8988T (cell line): Measurements from ENCODE around the gene HCCS.

Experiments
- DNase-seq: peaks from one replicate; pipeline ENCODE4 v3.0.0; 2011

HCCS gene

GRCh38 chrX:11124112-11124511, 13.0 kb downstream of the HCCS start:
- no peak for DNase-seq

GRCh38 chrX:11125060-11125459, 13.9 kb downstream of the HCCS start:
- DNase-seq, result no peak

- no peak for DNase-seq
These were observed 18.5 kb downstream of the HCCS start for GRCh38 chrX:11129534-11130105.

- DNase-seq, result no peak
These were observed 19.0 kb downstream of the HCCS start for GRCh38 chrX:11130136-11130535.

- DNase-seq, result no peak
These were observed 20.0 kb downstream of the HCCS start for GRCh38 chrX:11131146-11131545.

GRCh38 chrX:11135564-11136185, 24.5 kb downstream of the HCCS start:
- DNase-seq, result no peak

GRCh38 chrX:11137543-11138139, 26.5 kb downstream of the HCCS start:
- no peak for DNase-seq

GRCh38 chrX:11138498-11139390, 27.6 kb downstream of the HCCS start:
- no peak for DNase-seq

- no peak for DNase-seq
These were observed 33.0 kb downstream of the HCCS start for GRCh38 chrX:11143931-11144678.

GRCh38 chrX:11146411-11146810, 35.3 kb downstream of the HCCS start:
- no peak for DNase-seq

- DNase-seq, result no peak
These were observed 37.3 kb downstream of the HCCS start for GRCh38 chrX:11148401-11148800.

GRCh38 chrX:11151799-11152559, 40.8 kb downstream of the HCCS start:
- no peak for DNase-seq

GRCh38 chrX:11159149-11159548, 48.0 kb downstream of the HCCS start:
- no peak for DNase-seq

GRCh38 chrX:11164433-11164832, 53.3 kb downstream of the HCCS start:
- no peak for DNase-seq

- no peak for DNase-seq
These were observed 60.8 kb downstream of the HCCS start for GRCh38 chrX:11171956-11172355.

GRCh38 chrX:11172415-11172814, 61.3 kb downstream of the HCCS start:
- DNase-seq, result no peak
